ENCODE data around the gene PIGB.
"Not testable (repeated sequence)": the region's sequence is repeated elsewhere in the genome, so short reads cannot be mapped to it uniquely, and the experiment has no call there.

The PIGB gene

GRCh38 chr15:55302801-55303200 lies 16.2 kb upstream of the PIGB start:
- DNase-seq: not testable (repeated sequence)

- no peak for DNase-seq
Measured at GRCh38 chr15:55319537-55320237, 665 bp downstream of the PIGB start.

- DNase-seq: no peak
Measured at GRCh38 chr15:55320238-55320550, 1.2 kb downstream of the PIGB start.

- DNase-seq: no peak
Measured at GRCh38 chr15:55320963-55321362, 1.9 kb downstream of the PIGB start.

- no peak for DNase-seq
Measured at GRCh38 chr15:55322467-55322866, 3.4 kb downstream of the PIGB start.

- no peak for DNase-seq
Measured at GRCh38 chr15:55327387-55327786, 8.4 kb downstream of the PIGB start.

- DNase-seq: no peak
Measured at GRCh38 chr15:55334371-55334770, 15.3 kb downstream of the PIGB start.

GRCh38 chr15:55334997-55335396 lies 16.0 kb downstream of the PIGB start:
- DNase-seq: no peak

GRCh38 chr15:55337160-55337559 lies 18.1 kb downstream of the PIGB start:
- DNase-seq: no peak

GRCh38 chr15:55343168-55343567 lies 24.1 kb downstream of the PIGB start:
- no peak for DNase-seq

- DNase-seq: no peak
Measured at GRCh38 chr15:55344206-55344605, 25.2 kb downstream of the PIGB start.

GRCh38 chr15:55348281-55348778 lies 29.3 kb downstream of the PIGB start:
- no peak for DNase-seq

GRCh38 chr15:55349282-55349681 lies 30.3 kb downstream of the PIGB start:
- DNase-seq: no peak

- DNase-seq: no peak
Measured at GRCh38 chr15:55353025-55353424, 34.0 kb downstream of the PIGB start.

GRCh38 chr15:55356985-55357585 lies 38.1 kb downstream of the PIGB start:
- DNase-seq: no peak

GRCh38 chr15:55357774-55358173 lies 38.8 kb downstream of the PIGB start:
- DNase-seq: no peak

GRCh38 chr15:55358471-55358870 lies 39.4 kb downstream of the PIGB start:
- DNase-seq: no peak

GRCh38 chr15:55360256-55360655 lies 41.2 kb downstream of the PIGB start:
- DNase-seq: no peak

GRCh38 chr15:55361048-55361447 lies 42.0 kb downstream of the PIGB start:
- DNase-seq: no peak

- DNase-seq: no peak
Measured at GRCh38 chr15:55362641-55363040, 43.6 kb downstream of the PIGB start.

- DNase-seq: no peak
Measured at GRCh38 chr15:55366981-55367380, 48.0 kb downstream of the PIGB start.

GRCh38 chr15:55372701-55373440 lies 53.8 kb downstream of the PIGB start:
- DNase-seq: no peak

GRCh38 chr15:55379095-55379494 lies 60.1 kb downstream of the PIGB start:
- no peak for DNase-seq

- DNase-seq: no peak
Measured at GRCh38 chr15:55381595-55381994, 62.6 kb downstream of the PIGB start.
